Measurements from ENCODE around the gene CTXN3. TPM values are rescaled to one million over a fixed set of nuclear protein-coding genes. Genes with fewer than 3 reads are reported as not detected.

Gene CTXN3
- total RNA-seq, 6 experiments from 2014 or later, result not detected

GRCh38 chr5:127695346-127695745, 46.5 kb downstream of the CTXN3 start:
- Histone ChIP-seq H3K4me1 (no peaks in the 10 kb centered on the region), H3K4me3 (no peak overlapping the region), H3K27ac (no peak overlapping the region), H3K9me3 (no peaks in the 10 kb centered on the region), H3K36me3 (no peaks in the 10 kb centered on the region), H3K27me3 (no peaks in the 10 kb centered on the region)
- TF ChIP-seq CTCF (IDR thresholded peaks at IDR 0.05) (no peak), POLR2A (IDR thresholded peaks at IDR 0.05) (no peak)
- DNase-seq (no peak), ATAC-seq (no peak)
- intact Hi-C loops (cut with DNase I), result no loop called here

- Histone ChIP-seq H3K4me3 (no peak overlapping the region), H3K4me1 (no peaks in the 10 kb centered on the region), H3K9me3 (no peaks in the 10 kb centered on the region), H3K36me3 (no peaks in the 10 kb centered on the region), H3K27ac (no peak overlapping the region), H3K27me3 (no peaks in the 10 kb centered on the region)
- WGBS (ENCODE audit: insufficient coverage, low coverage, low lambda C conversion rate, missing lambda C conversion rate), result 52% methylated on average over 6 of the region's 6 CpGs
- DNase-seq (no peak), ATAC-seq (no peak)
- intact Hi-C loops (cut with DNase I), result no loop called here
- TF ChIP-seq POLR2A (IDR thresholded peaks at IDR 0.05), result no peak
- no peak for TF ChIP-seq CTCF (IDR thresholded peaks at IDR 0.05)
Measured at GRCh38 chr5:127696683-127697082, 47.8 kb downstream of the CTXN3 start.

- no peak for ATAC-seq
- intact Hi-C loops (cut with DNase I), result no loop called here
- WGBS (ENCODE audit: insufficient coverage, low coverage, low lambda C conversion rate, missing lambda C conversion rate), result 43% methylated on average over 1 of the region's 2 CpGs
Measured at GRCh38 chr5:127697894-127698600, 49.2 kb downstream of the CTXN3 start.

GRCh38 chr5:127699416-127699815, 50.5 kb downstream of the CTXN3 start:
- no peak for ATAC-seq

More at GRCh38 chr5:127697894-127698600, 49.2 kb downstream of the CTXN3 start:
- H3K4me3 ChIP-seq, result no peak overlapping the region
- no peaks in the 10 kb centered on the region for H3K4me1 ChIP-seq
- TF ChIP-seq POLR2A (IDR thresholded peaks at IDR 0.05), result no peak
- no peak for TF ChIP-seq CTCF (IDR thresholded peaks at IDR 0.05)
- no peak for DNase-seq
- no peak overlapping the region for H3K27ac ChIP-seq
- no peaks in the 10 kb centered on the region for H3K9me3 ChIP-seq
- no peaks in the 10 kb centered on the region for H3K27me3 ChIP-seq
- no peaks in the 10 kb centered on the region for H3K36me3 ChIP-seq

More at GRCh38 chr5:127699416-127699815, 50.5 kb downstream of the CTXN3 start:
- H3K27ac ChIP-seq, result no peak overlapping the region
- H3K4me3 ChIP-seq, result no peak overlapping the region
- TF ChIP-seq POLR2A (IDR thresholded peaks at IDR 0.05) (no peak), CTCF (IDR thresholded peaks at IDR 0.05) (no peak)
- H3K4me1 ChIP-seq, result no peaks in the 10 kb centered on the region
- no peak for DNase-seq
- WGBS (ENCODE audit: insufficient coverage, low coverage, low lambda C conversion rate, missing lambda C conversion rate), result 42% methylated on average over 5 of the region's 5 CpGs
- no peaks in the 10 kb centered on the region for H3K36me3 ChIP-seq
- no peaks in the 10 kb centered on the region for H3K9me3 ChIP-seq
- intact Hi-C loops (cut with DNase I), result no loop called here
- H3K27me3 ChIP-seq, result no peaks in the 10 kb centered on the region
